Stomach (tissue), 9 donors: ENCODE measurements around the gene CDC42BPB. TPM values are rescaled to one million over a fixed set of nuclear protein-coding genes. Genes with fewer than 3 reads are reported as not detected.

ENCODE experiments used
- DNase-seq, 2 donors: peaks; one replicate each; pipeline versions ENCODE4 v3.0.0 to v3.0.0-alpha.2; 2013 to 2019
- H3K27ac ChIP-seq, 5 donors: fragments of 200-600 bp in 4 of 5; sonication (generic) in 4 of 5; one replicate each; pipeline ENCODE4 v1.5.1; 2013 to 2019; ENCODE audit warnings: mild to moderate bottlenecking in 1 of 5, moderate library complexity in 1 of 5
- H3K27me3 ChIP-seq, 3 donors: fragments of 200-600 bp; sonication (generic); one replicate each; pipeline ENCODE4 v1.5.1; 2017 to 2019; ENCODE audit warnings: mixed run types in 1 of 3
- H3K36me3 ChIP-seq, 4 donors: fragments of 200-600 bp; sonication (generic); 1 replicate in 3 of 4; 2 replicates in 1 of 4; pipeline ENCODE4 v1.5.1; 2016 to 2019
- H3K4me1 ChIP-seq, 4 donors: fragments of 200-600 bp; sonication (generic); one replicate each; pipeline ENCODE4 v1.5.1; 2016 to 2019
- H3K4me3 ChIP-seq, 4 donors: fragments of 200-600 bp; sonication (generic) in 3 of 4; one replicate each; pipeline ENCODE4 v1.5.1; 2016 to 2019; ENCODE audit warnings: mild to moderate bottlenecking in 1 of 4
- H3K9me3 ChIP-seq, 4 donors: fragments of 200-600 bp; sonication (generic); one replicate each; pipeline ENCODE4 v1.5.1; 2016 to 2019
- EP300 ChIP-seq: sonication (generic); formaldehyde crosslinking; IDR thresholded peaks from one replicate; pipeline ENCODE4 v1.6.1; 2017; ENCODE audit warnings: antibody characterized with exemption
- POLR2A ChIP-seq, 4 donors: fragments of 450-650 bp; IDR thresholded peaks; one replicate each; pipeline ENCODE4 v1.6.1; 2016; ENCODE audit warnings: antibody characterized with exemption in 4 of 4, control low read depth in 2 of 4, mild to moderate bottlenecking in 1 of 4, moderate library complexity in 1 of 4
- POLR2AphosphoS5 ChIP-seq, 3 donors: sonication (generic); formaldehyde crosslinking; IDR thresholded peaks; one replicate each; pipeline ENCODE4 v1.6.1; 2016; ENCODE audit warnings: antibody characterized with exemption in 3 of 3
- WGBS, 5 donors: extraction: QIAGEN DNeasy Blood & Tissue Kit in 3 of 5; methylation state at CpG; one replicate each; pipeline versions ENCODE4 v1.1.5 to v1.1.7; 2013 to 2018; 5-methylcytosine and 5-hydroxymethylcytosine counted together
- intact Hi-C: fragments of 100-400 bp; cut with DNase I; formaldehyde crosslinking; loops from one replicate; pipeline ENCODE4 v1.15.1; 2023; ENCODE audit warnings: low total_unique reads
- polyA plus RNA-seq, 3 donors: library from polyadenylated mRNA; stranded (reverse); fragments of 200-250 nt; gene quantifications; one replicate each; pipeline ENCODE4 v1.2.3, GENCODE V29; 2013
- total RNA-seq, 5 donors: library from RNA; depleted of rRNA; stranded (reverse); fragments of >200 nt; gene quantifications; one replicate each; pipeline versions ENCODE4 v1.1.0 to v1.2.3, GENCODE V29; 2014 to 2016
- TF ChIP-seq, protein P1 (sequence below), 7 experiments: fragments of 450-650 bp in 4 of 7; fragments of 200-600 bp in 3 of 7; sonication (generic) in 3 of 7; IDR thresholded peaks; one replicate each; pipeline ENCODE4 v1.5.1; 2016 to 2019; ENCODE audit warnings: antibody characterized with exemption in 7 of 7, control low read depth in 2 of 7, mild to moderate bottlenecking in 1 of 7
- donor health status: healthy with polysubstance abuse.
- donor health status: Bipolar disorder and iron deficiency.
- donor health status: healthy.

CDC42BPB gene
- total and polyA plus RNA-seq, 8 donors: 16.3 to 400 (median 127) TPM

DNA sequence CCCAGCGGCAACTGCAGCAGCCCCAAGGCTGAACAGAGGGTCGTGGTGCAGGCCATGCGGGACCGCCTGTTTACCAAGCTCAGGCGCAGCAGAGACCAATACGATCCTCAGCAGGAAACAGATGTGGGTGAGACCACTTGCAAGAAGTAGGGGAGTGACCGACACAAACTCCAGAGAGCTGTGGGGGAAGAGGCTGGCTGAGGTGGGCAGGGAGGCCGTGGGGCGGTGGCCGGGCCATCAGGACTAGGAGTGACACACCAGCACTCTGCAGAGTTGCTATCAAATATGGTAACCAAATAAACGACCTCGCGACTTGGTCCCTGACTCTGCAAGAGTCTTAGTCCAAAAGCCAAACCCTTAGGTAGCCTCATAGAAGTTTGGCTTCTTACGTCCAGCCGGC lies 104.2 kb downstream of the CDC42BPB start:
- Histone ChIP-seq H3K36me3 (peaks cover 66 to 96% (median 96%) of the 10 kb centered on the region in 4 donors), H3K27me3 (no peaks in the 10 kb centered on the region), H3K27ac (no peak overlapping the region), H3K9me3 (no peaks in the 10 kb centered on the region), H3K4me1 (peaks cover 15 to 23% (median 18%) of the 10 kb centered on the region in 4 donors), H3K4me3 (no peak overlapping the region)
- intact Hi-C loops: no loop called here
- no peak for DNase-seq
- TF ChIP-seq, protein P1, sequence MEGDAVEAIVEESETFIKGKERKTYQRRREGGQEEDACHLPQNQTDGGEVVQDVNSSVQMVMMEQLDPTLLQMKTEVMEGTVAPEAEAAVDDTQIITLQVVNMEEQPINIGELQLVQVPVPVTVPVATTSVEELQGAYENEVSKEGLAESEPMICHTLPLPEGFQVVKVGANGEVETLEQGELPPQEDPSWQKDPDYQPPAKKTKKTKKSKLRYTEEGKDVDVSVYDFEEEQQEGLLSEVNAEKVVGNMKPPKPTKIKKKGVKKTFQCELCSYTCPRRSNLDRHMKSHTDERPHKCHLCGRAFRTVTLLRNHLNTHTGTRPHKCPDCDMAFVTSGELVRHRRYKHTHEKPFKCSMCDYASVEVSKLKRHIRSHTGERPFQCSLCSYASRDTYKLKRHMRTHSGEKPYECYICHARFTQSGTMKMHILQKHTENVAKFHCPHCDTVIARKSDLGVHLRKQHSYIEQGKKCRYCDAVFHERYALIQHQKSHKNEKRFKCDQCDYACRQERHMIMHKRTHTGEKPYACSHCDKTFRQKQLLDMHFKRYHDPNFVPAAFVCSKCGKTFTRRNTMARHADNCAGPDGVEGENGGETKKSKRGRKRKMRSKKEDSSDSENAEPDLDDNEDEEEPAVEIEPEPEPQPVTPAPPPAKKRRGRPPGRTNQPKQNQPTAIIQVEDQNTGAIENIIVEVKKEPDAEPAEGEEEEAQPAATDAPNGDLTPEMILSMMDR (IDR thresholded peaks at IDR 0.05): no peak
- WGBS, 5 donors: 89 to 92% (median 89%) methylated on average over 15 of the region's 15 CpGs

DNA sequence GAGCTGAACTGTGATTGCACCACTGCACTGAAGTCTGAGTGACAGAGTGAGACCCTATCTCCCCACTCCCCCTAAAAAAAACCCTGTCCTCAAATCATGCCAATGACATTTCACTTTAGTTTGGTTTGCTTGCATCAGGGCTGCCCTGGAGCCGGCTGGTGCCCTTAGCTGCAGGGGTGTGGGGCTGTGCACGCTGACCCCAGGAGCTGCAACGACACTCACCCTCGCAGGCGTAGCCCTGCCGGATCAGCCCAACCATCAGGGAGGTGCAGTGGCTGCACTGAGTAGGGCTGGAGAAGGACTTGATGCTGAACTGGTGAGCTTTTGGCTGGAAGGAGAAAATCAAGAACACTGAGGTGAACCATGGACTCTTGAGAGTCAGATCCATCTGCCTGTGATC lies 105.1 kb downstream of the CDC42BPB start:
- H3K36me3 ChIP-seq: peaks cover 64 to 95% (median 94%) of the 10 kb centered on the region in 4 donors
- 88 to 96% (median 93%) methylated on average over 6 of the region's 6 CpGs; no CpG with 5 or more reads in 1 of the 5 donors for WGBS, 5 donors
- TF ChIP-seq POLR2A (IDR thresholded peaks at IDR 0.05) (no peak), EP300 (no peak), POLR2AphosphoS5 (IDR thresholded peaks at IDR 0.05) (no peak)
- TF ChIP-seq, protein P1 (IDR thresholded peaks at IDR 0.05): no peak

DNA sequence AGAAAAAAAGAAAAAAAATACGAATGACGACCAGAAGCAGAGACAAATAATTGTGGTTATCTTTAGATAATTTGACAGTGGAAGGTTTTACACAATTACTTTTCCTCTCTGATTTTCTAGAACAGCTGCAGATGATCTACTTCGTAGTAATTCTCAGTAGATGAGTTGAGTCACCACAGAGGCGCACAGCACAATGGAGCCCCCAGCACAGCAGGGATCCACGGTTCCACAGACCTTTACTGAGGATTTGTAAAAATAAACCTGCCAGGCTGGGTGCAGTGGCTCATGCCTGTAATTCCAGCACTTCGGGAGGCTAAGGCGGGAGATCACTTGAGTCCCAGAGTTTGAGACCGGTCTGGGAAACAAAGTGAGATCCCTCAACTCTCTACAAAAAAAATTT lies 105.5 kb downstream of the CDC42BPB start:
- no peak overlapping the region for H3K4me3 ChIP-seq
- WGBS, 5 donors: 76 to 83% (median 81%) methylated on average over 8 of the region's 8 CpGs
- no peak overlapping the region for H3K27ac ChIP-seq
- no peak for DNase-seq
- TF ChIP-seq POLR2AphosphoS5 (IDR thresholded peaks at IDR 0.05) (no peak), EP300 (no peak), POLR2A (IDR thresholded peaks at IDR 0.05) (no peak)
- TF ChIP-seq, protein P1 (IDR thresholded peaks at IDR 0.05): no peak
- peaks cover 68 to 95% (median 94%) of the 10 kb centered on the region in 4 donors for H3K36me3 ChIP-seq
- H3K9me3 ChIP-seq: no peaks in the 10 kb centered on the region
- intact Hi-C loops: no loop called here
- H3K27me3 ChIP-seq: no peaks in the 10 kb centered on the region
- H3K4me1 ChIP-seq: peaks cover 15 to 23% (median 18%) of the 10 kb centered on the region in 4 donors

More for the DNA sequence above, 105.1 kb downstream of the CDC42BPB start:
- Histone ChIP-seq H3K27me3 (no peaks in the 10 kb centered on the region), H3K4me3 (no peak overlapping the region), H3K4me1 (peaks cover 15 to 23% (median 18%) of the 10 kb centered on the region in 4 donors), H3K9me3 (no peaks in the 10 kb centered on the region), H3K27ac (no peak overlapping the region)
- no peak for DNase-seq
- intact Hi-C loops: no loop called here

DNA sequence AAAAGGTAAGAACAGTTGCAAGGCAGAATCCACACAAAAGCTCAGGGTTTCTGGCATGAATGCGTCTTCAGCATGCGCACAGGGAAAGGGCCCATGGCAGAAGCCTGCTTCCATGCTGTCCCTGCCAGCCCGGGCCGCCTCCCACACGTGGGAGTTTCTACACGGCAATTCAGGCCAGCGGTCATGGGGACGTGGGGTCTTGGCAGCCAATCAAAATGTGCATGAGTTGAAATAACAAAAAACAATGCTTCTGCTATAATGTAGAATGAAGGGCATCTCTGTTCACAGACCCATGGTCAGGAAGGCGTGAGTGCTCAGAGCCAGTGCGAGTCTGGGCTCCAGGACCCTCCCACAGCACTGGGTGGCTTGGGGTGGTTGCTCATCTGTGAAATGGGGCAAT lies 106.3 kb downstream of the CDC42BPB start:
- WGBS, 5 donors: 76 to 86% (median 83%) methylated on average over 10 of the region's 10 CpGs
- Histone ChIP-seq H3K9me3 (no peaks in the 10 kb centered on the region), H3K36me3 (peaks cover 70 to 95% (median 94%) of the 10 kb centered on the region in 4 donors), H3K27ac (no peak overlapping the region), H3K27me3 (no peaks in the 10 kb centered on the region), H3K4me1 (peaks cover 15 to 23% (median 18%) of the 10 kb centered on the region in 4 donors), H3K4me3 (no peak overlapping the region)
- intact Hi-C loops: no loop called here
- no peak for DNase-seq
- TF ChIP-seq POLR2A (IDR thresholded peaks at IDR 0.05): no peak
- TF ChIP-seq, protein P1 (IDR thresholded peaks at IDR 0.05): no peak
